AG09319 (cell line): ENCODE measurements around the gene FRY.

ENCODE experiments used
- DNase-seq: peaks from one replicate; pipeline ENCODE4 v3.0.0-alpha.2; 2010; ENCODE audit warnings: low read depth; ENCODE audit errors: extremely low read depth
- CTCF ChIP-seq: IDR thresholded peaks from 2 replicates; pipeline ENCODE4 v1.5.1; 2011; ENCODE audit warnings: low read depth, mild to moderate bottlenecking, inconsistent platforms, low read length, moderate library complexity

FRY gene

GRCh38 chr13:32248801-32249200, 217.2 kb downstream of the FRY start:
- no peak for TF ChIP-seq CTCF
- no peak for DNase-seq

GRCh38 chr13:32252812-32253438, 221.4 kb downstream of the FRY start:
- TF ChIP-seq CTCF, result no peak

GRCh38 chr13:32253911-32254399, 222.4 kb downstream of the FRY start:
- TF ChIP-seq CTCF, result no peak
- DNase-seq, result no peak

More at GRCh38 chr13:32252812-32253438, 221.4 kb downstream of the FRY start:
- no peak for DNase-seq

- TF ChIP-seq CTCF, result no peak
These were observed 222.8 kb downstream of the FRY start for GRCh38 chr13:32254416-32254815.

GRCh38 chr13:32254916-32255723, 223.5 kb downstream of the FRY start:
- DNase-seq, result no peak
- TF ChIP-seq CTCF, result no peak

More at GRCh38 chr13:32254416-32254815, 222.8 kb downstream of the FRY start:
- no peak for DNase-seq

- DNase-seq, result no peak
- no peak for TF ChIP-seq CTCF
These were observed 224.1 kb downstream of the FRY start for GRCh38 chr13:32255724-32256109.

GRCh38 chr13:32256243-32256642, 224.7 kb downstream of the FRY start:
- TF ChIP-seq CTCF, result no peak
- DNase-seq, result no peak
